Adipose tissue (tissue), 3 donors: ENCODE results near the gene SLAMF9. TPM values are rescaled to one million over a fixed set of nuclear protein-coding genes. Genes with fewer than 3 reads are reported as not detected.

Experiments
- H3K27ac ChIP-seq: one replicate; pipeline ENCODE4 v1.5.1; 2013; ENCODE audit warnings: low read depth, low read length
- WGBS, 3 donors: extraction: QIAGEN DNeasy Blood & Tissue Kit; methylation state at CpG; one replicate each; pipeline ENCODE4 v1.1.7; 2013; 5-methylcytosine and 5-hydroxymethylcytosine counted together
- polyA plus RNA-seq, 3 donors: library from polyadenylated mRNA; stranded (reverse); fragments of 200-250 nt; gene quantifications; one replicate each; pipeline ENCODE4 v1.2.3, GENCODE V29; 2013
- donor health status: healthy with polysubstance abuse.
- donor health status: Bipolar disorder and iron deficiency.
- donor health status: healthy.

Gene SLAMF9
- polyA plus RNA-seq, 3 donors: 0.12 TPM; not detected in 2

- no peak overlapping the region for H3K27ac ChIP-seq
- 79 to 87% (median 86%) methylated on average over 5 of the region's 5 CpGs for WGBS, 3 donors
These were observed 1.1 kb downstream of the SLAMF9 start for GRCh38 chr1:159952932-159953331.

- 65 to 82% (median 76%) methylated on average over 1 of the region's 1 CpG for WGBS, 3 donors
- no peak overlapping the region for H3K27ac ChIP-seq
These were observed 2.5 kb downstream of the SLAMF9 start for GRCh38 chr1:159951551-159951950.

GRCh38 chr1:159951016-159951415 is 3.0 kb downstream of the SLAMF9 start:
- no peak overlapping the region for H3K27ac ChIP-seq
- 77 to 82% (median 81%) methylated on average over 2 of the region's 2 CpGs for WGBS, 3 donors

GRCh38 chr1:159949981-159950381 is 4.1 kb downstream of the SLAMF9 start:
- no peak overlapping the region for H3K27ac ChIP-seq
- 85 to 91% (median 86%) methylated on average over 4 of the region's 4 CpGs for WGBS, 3 donors

GRCh38 chr1:159949123-159949522 is 4.9 kb downstream of the SLAMF9 start:
- WGBS, 3 donors: 50 to 79% (median 78%) methylated on average over 6 of the region's 6 CpGs
- H3K27ac ChIP-seq: no peak overlapping the region

- 61 to 76% (median 72%) methylated on average over 1 of the region's 1 CpG for WGBS, 3 donors
- no peak overlapping the region for H3K27ac ChIP-seq
These were observed 6.1 kb downstream of the SLAMF9 start for GRCh38 chr1:159947942-159948341.

GRCh38 chr1:159946242-159947187 is 7.5 kb downstream of the SLAMF9 start:
- no peak overlapping the region for H3K27ac ChIP-seq
- 38 to 48% (median 47%) methylated on average over 9 of the region's 9 CpGs for WGBS, 3 donors

GRCh38 chr1:159945483-159946241 is 8.4 kb downstream of the SLAMF9 start, which contains the start of gene IGSF9:
Gene IGSF9 (minus strand): TSS chr1:159945613. CDS start chr1:159943454, 2,159 bp downstream.
- 2% methylated on average over 53 to 58 of the region's 58 CpGs for WGBS, 3 donors

GRCh38 chr1:159944623-159945455 is 9.2 kb downstream of the SLAMF9 start:
- H3K27ac ChIP-seq: no peak overlapping the region
- 28 to 42% (median 32%) methylated on average over 11 of the region's 11 CpGs for WGBS, 3 donors

More at GRCh38 chr1:159945483-159946241, 8.4 kb downstream of the SLAMF9 start, which contains the start of gene IGSF9:
- H3K27ac ChIP-seq: no peak within 1 kb of the TSS

- 73 to 77% (median 75%) methylated on average over 9 of the region's 9 CpGs for WGBS, 3 donors
These were observed 10.0 kb downstream of the SLAMF9 start for GRCh38 chr1:159943908-159944622.

GRCh38 chr1:159943278-159943640 is 10.8 kb downstream of the SLAMF9 start:
- H3K27ac ChIP-seq: no peak overlapping the region
- 87 to 99% (median 89%) methylated on average over 5 of the region's 5 CpGs for WGBS, 3 donors

More at GRCh38 chr1:159943908-159944622, 10.0 kb downstream of the SLAMF9 start:
- no peak overlapping the region for H3K27ac ChIP-seq

- no peak overlapping the region for H3K27ac ChIP-seq
- 80 to 90% (median 88%) methylated on average over 15 of the region's 15 CpGs for WGBS, 3 donors
These were observed 11.3 kb downstream of the SLAMF9 start for GRCh38 chr1:159942632-159943277.

- H3K27ac ChIP-seq: no peak overlapping the region
- WGBS, 3 donors: 74 to 86% (median 81%) methylated on average over 11 to 15 of the region's 15 CpGs
These were observed 12.2 kb downstream of the SLAMF9 start for GRCh38 chr1:159941591-159942560.

GRCh38 chr1:159941141-159941540 is 12.9 kb downstream of the SLAMF9 start:
- H3K27ac ChIP-seq: no peak overlapping the region
- WGBS, 3 donors: 75 to 82% (median 79%) methylated on average over 5 of the region's 5 CpGs

- 85 to 93% (median 92%) methylated on average over 11 of the region's 11 CpGs for WGBS, 3 donors
- H3K27ac ChIP-seq: no peak overlapping the region
These were observed 13.9 kb downstream of the SLAMF9 start for GRCh38 chr1:159940006-159940620.

GRCh38 chr1:159939678-159940002 is 14.4 kb downstream of the SLAMF9 start:
- 61 to 85% (median 76%) methylated on average over 3 of the region's 3 CpGs for WGBS, 3 donors
- H3K27ac ChIP-seq: no peak overlapping the region
